H1 (cell line): Measurements from ENCODE around the gene IKZF1.

ENCODE experiments used
- ASH2L ChIP-seq: fragments of 200-600, 300-600 bp; sonication (generic); IDR thresholded peaks from one replicate; pipeline ENCODE4 v1.7.1; 2017; ENCODE audit warnings: low read length
- ATF3 ChIP-seq: IDR thresholded peaks from 2 replicates; pipeline ENCODE4 v1.6.1; 2011; ENCODE audit warnings: low read depth, mild to moderate bottlenecking, low read length; ENCODE audit not compliant: insufficient read depth
- CHD1 ChIP-seq: IDR thresholded peaks from 2 replicates; pipeline ENCODE4 v1.6.1; 2012; ENCODE audit warnings: low read depth, low read length, improper control_type of control experiment
- EP300 ChIP-seq, 2 experiments: IDR thresholded peaks; 1 replicate in 1 of 2; 2 replicates in 1 of 2; pipeline ENCODE4 v1.6.1; 2011 to 2012; ENCODE audit warnings: low read depth in 2 of 2, low read length in 2 of 2, mild to moderate bottlenecking in 2 of 2, borderline replicate concordance in 1 of 2, inconsistent platforms in 1 of 2, moderate library complexity in 1 of 2
- EZH2 ChIP-seq: fragments of 200-600 bp; sonication (generic); IDR thresholded peaks from 2 replicates; pipeline ENCODE4 v1.7.1; 2012; ENCODE audit warnings: low read depth, mild to moderate bottlenecking, moderate library complexity, low read length, inconsistent platforms; ENCODE audit not compliant: severe bottlenecking
- FOSL1 ChIP-seq: IDR thresholded peaks from 2 replicates; pipeline ENCODE4 v1.6.1; 2011; ENCODE audit warnings: mild to moderate bottlenecking, low read depth, low read length, moderate library complexity; ENCODE audit not compliant: insufficient read depth
- MAFK ChIP-seq: IDR thresholded peaks from 2 replicates; pipeline ENCODE4 v1.6.1; 2012; ENCODE audit warnings: low read depth, mild to moderate bottlenecking, improper control_type of control experiment, low read length
- NRF1 ChIP-seq: IDR thresholded peaks from 2 replicates; pipeline ENCODE4 v1.6.1; 2011; ENCODE audit warnings: mild to moderate bottlenecking, low read depth, low read length, improper control_type of control experiment
- POLR2AphosphoS5 ChIP-seq: IDR thresholded peaks from 2 replicates; pipeline ENCODE4 v1.6.1; 2011; ENCODE audit warnings: low read depth, low read length
- RAD21 ChIP-seq, 2 experiments: IDR thresholded peaks in 1 of 2; conservative IDR thresholded peaks in 1 of 2; 2 replicates each; pipeline ENCODE4 v1.6.1; 2011; ENCODE audit warnings: low read depth in 2 of 2, low read length in 2 of 2, improper control_type of control experiment in 1 of 2, inconsistent platforms in 1 of 2, mild to moderate bottlenecking in 1 of 2, moderate library complexity in 1 of 2
- RNF2 ChIP-seq: fragments of 200-900, 300-1000 bp; sonication (generic); IDR thresholded peaks from 2 replicates; pipeline ENCODE4 v1.7.1; 2016; ENCODE audit warnings: borderline replicate concordance, low read depth, mild to moderate bottlenecking, antibody characterized with exemption, low read length; ENCODE audit not compliant: poor library complexity, severe bottlenecking; ENCODE audit errors: missing control alignments
- RXRA ChIP-seq: IDR thresholded peaks from 2 replicates; pipeline ENCODE4 v1.6.1; 2011; ENCODE audit warnings: low read depth, mild to moderate bottlenecking, low read length, moderate library complexity; ENCODE audit not compliant: insufficient read depth
- SRF ChIP-seq: IDR thresholded peaks from 2 replicates; pipeline ENCODE4 v1.6.1; 2011; ENCODE audit warnings: mild to moderate bottlenecking, low read depth, low read length, moderate library complexity
- TF ChIP-seq, protein P1 (sequence below), 3 experiments: IDR thresholded peaks; 1 replicate in 2 of 3; 2 replicates in 1 of 3; pipeline versions ENCODE4 v1.5.1 to v1.6.1; 2011; ENCODE audit warnings: low read length in 3 of 3, mild to moderate bottlenecking in 3 of 3, inconsistent platforms in 2 of 3, low read depth in 1 of 3, moderate library complexity in 1 of 3; ENCODE audit not compliant: insufficient read depth in 1 of 3; ENCODE audit errors: control extremely low read depth in 1 of 3

- TF ChIP-seq EP300 (IDR thresholded peaks at IDR 0.05; ENCODE audit: borderline replicate concordance in 1 of 2, low read depth in 2 of 2, low read length in 2 of 2) = no peak
- TF ChIP-seq, protein P1, sequence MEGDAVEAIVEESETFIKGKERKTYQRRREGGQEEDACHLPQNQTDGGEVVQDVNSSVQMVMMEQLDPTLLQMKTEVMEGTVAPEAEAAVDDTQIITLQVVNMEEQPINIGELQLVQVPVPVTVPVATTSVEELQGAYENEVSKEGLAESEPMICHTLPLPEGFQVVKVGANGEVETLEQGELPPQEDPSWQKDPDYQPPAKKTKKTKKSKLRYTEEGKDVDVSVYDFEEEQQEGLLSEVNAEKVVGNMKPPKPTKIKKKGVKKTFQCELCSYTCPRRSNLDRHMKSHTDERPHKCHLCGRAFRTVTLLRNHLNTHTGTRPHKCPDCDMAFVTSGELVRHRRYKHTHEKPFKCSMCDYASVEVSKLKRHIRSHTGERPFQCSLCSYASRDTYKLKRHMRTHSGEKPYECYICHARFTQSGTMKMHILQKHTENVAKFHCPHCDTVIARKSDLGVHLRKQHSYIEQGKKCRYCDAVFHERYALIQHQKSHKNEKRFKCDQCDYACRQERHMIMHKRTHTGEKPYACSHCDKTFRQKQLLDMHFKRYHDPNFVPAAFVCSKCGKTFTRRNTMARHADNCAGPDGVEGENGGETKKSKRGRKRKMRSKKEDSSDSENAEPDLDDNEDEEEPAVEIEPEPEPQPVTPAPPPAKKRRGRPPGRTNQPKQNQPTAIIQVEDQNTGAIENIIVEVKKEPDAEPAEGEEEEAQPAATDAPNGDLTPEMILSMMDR (IDR thresholded peaks at IDR 0.05; ENCODE audit: control extremely low read depth in 1 of 3, insufficient read depth in 1 of 3, low read depth in 1 of 3, low read length in 3 of 3) = no peak
- no peak for TF ChIP-seq POLR2AphosphoS5
- no peak for TF ChIP-seq RNF2
- no peak for TF ChIP-seq RAD21 (IDR thresholded peaks at IDR 0.05 in 1 of 2, conservative IDR thresholded peaks at IDR 0.05 in 1 of 2; ENCODE audit: low read depth in 2 of 2, low read length in 2 of 2)
- TF ChIP-seq ASH2L = no peak
- TF ChIP-seq RXRA = no peak
- no peak for TF ChIP-seq MAFK
- no peak for TF ChIP-seq EZH2
- TF ChIP-seq FOSL1 = no peak
- TF ChIP-seq CHD1 = no peak
- TF ChIP-seq NRF1 = no peak
- TF ChIP-seq SRF = no peak
- TF ChIP-seq ATF3 = no peak
These were observed 42.1 kb upstream of the IKZF1 start for GRCh38 chr7:50262446-50262845.
